Spleen (tissue), 11 donors: ENCODE results near the gene ADAMTS20. TPM values are rescaled to one million over a fixed set of nuclear protein-coding genes. Genes with fewer than 3 reads are reported as not detected.

Experiments used
- DNase-seq: peaks from one replicate; pipeline ENCODE4 v3.0.0-alpha.2; 2020
- H3K27ac ChIP-seq, 8 donors: fragments of 200-600 bp; sonication (generic) in 7 of 8; 1 replicate in 4 of 8; 2 replicates in 4 of 8; pipeline versions ENCODE4 v1.5.0 to v1.8.0; 2016 to 2021; ENCODE audit warnings: inconsistent platforms in 4 of 8, mild to moderate bottlenecking in 4 of 8, moderate library complexity in 1 of 8
- H3K27me3 ChIP-seq, 7 donors: fragments of 200-600 bp; sonication (generic) in 6 of 7; replicated peaks in 1 of 7; 1 replicate in 4 of 7; 2 replicates in 3 of 7; pipeline versions ENCODE4 v1.5.0 to v1.8.0; 2016 to 2021; ENCODE audit warnings: inconsistent platforms in 3 of 7, mild to moderate bottlenecking in 1 of 7
- H3K36me3 ChIP-seq, 6 donors: fragments of 200-600 bp; sonication (generic) in 5 of 6; 1 replicate in 4 of 6; 2 replicates in 2 of 6; pipeline versions ENCODE4 v1.5.0 to v1.8.0; 2016 to 2021; ENCODE audit warnings: inconsistent platforms in 2 of 6
- H3K4me1 ChIP-seq, 6 donors: fragments of 200-600 bp; sonication (generic) in 5 of 6; 1 replicate in 3 of 6; 2 replicates in 3 of 6; pipeline versions ENCODE4 v1.5.0 to v1.8.0; 2016 to 2021; ENCODE audit warnings: inconsistent platforms in 3 of 6
- H3K4me3 ChIP-seq, 8 donors: fragments of 200-600 bp; sonication (generic) in 7 of 8; 1 replicate in 4 of 8; 2 replicates in 4 of 8; pipeline versions ENCODE4 v1.5.0 to v1.8.0; 2016 to 2021; ENCODE audit warnings: inconsistent platforms in 4 of 8, mild to moderate bottlenecking in 4 of 8, moderate library complexity in 2 of 8
- H3K9me3 ChIP-seq, 8 donors: fragments of 200-600 bp; sonication (generic) in 7 of 8; 1 replicate in 4 of 8; 2 replicates in 4 of 8; pipeline versions ENCODE4 v1.5.0 to v1.8.0; 2016 to 2021; ENCODE audit warnings: inconsistent platforms in 4 of 8
- CTCF ChIP-seq, 11 experiments: fragments of 200-600 bp in 7 of 11; fragments of 450-650 bp in 4 of 11; sonication (generic) in 4 of 11; IDR thresholded peaks in 8 of 11; conservative IDR thresholded peaks in 3 of 11; 1 replicate in 7 of 11; 2 replicates in 4 of 11; pipeline versions ENCODE4 v1.4.0 to v1.8.0; 2016 to 2021; ENCODE audit warnings: antibody characterized with exemption in 11 of 11, inconsistent platforms in 4 of 11, mild to moderate bottlenecking in 1 of 11
- POLR2A ChIP-seq, 3 donors: fragments of 450-650 bp; IDR thresholded peaks; one replicate each; pipeline ENCODE4 v1.5.1; 2017; ENCODE audit warnings: antibody characterized with exemption in 3 of 3, mild to moderate bottlenecking in 1 of 3
- POLR2AphosphoS5 ChIP-seq, 3 donors: sonication (generic); formaldehyde crosslinking; IDR thresholded peaks; one replicate each; pipeline ENCODE4 v1.5.1; 2017; ENCODE audit warnings: antibody characterized with exemption in 3 of 3
- WGBS, 5 donors: extraction: QIAGEN DNeasy Blood & Tissue Kit in 3 of 5; methylation state at CpG; one replicate each; pipeline versions ENCODE4 v1.1.5 to v1.1.7; 2013 to 2018; 5-methylcytosine and 5-hydroxymethylcytosine counted together
- intact Hi-C: fragments of 100-400 bp; cut with DNase I; formaldehyde crosslinking; loops from one replicate; pipeline ENCODE4 v1.15.0; 2023; ENCODE audit warnings: low total_unique reads
- polyA plus RNA-seq, 3 donors: library from polyadenylated mRNA; stranded (reverse); fragments of 200-250 nt; gene quantifications; one replicate each; pipeline ENCODE4 v1.2.1, GENCODE V29; 2013
- total RNA-seq, 7 donors: library from RNA; depleted of rRNA in 3 of 7; stranded (reverse); fragments of >200 nt in 3 of 7; fragmentation: NEBNext Ultra II Directional in 4 of 7; extraction: Animal tissue kit (Norgen Biotek cat#: 25700) in 4 of 7; gene quantifications; one replicate each; pipeline versions ENCODE4 v1.1.0 to v1.2.1, GENCODE V29; 2016 to 2021
- donor health status: healthy with polysubstance abuse.
- donor health status: DM: no; HTN: no; CAD: no; lungs with moderate emphysema.
- donor health status: DM: no; HTN: no; CAD: no.
- donor health status: Bipolar disorder and iron deficiency.
- donor health status: healthy.
- donor health status: DM: no; HTN: no; CAD: no.
- donor health status: DM: yes; HTN: yes; CAD: no.

The ADAMTS20 gene
- total and polyA plus RNA-seq, 10 donors = not detected

- Histone ChIP-seq H3K36me3 (no peaks in the 10 kb centered on the region), H3K4me1 (no peaks in the 10 kb centered on the region), H3K27me3 (no peaks in the 10 kb centered on the region), H3K9me3 (no peaks in the 10 kb centered on the region), H3K4me3 (no peak overlapping the region), H3K27ac (no peak overlapping the region)
- 75 to 90% (median 86%) methylated on average over 4 of the region's 4 CpGs for WGBS, 5 donors
- intact Hi-C loops = no loop called here
- TF ChIP-seq POLR2A (IDR thresholded peaks at IDR 0.05) (no peak), CTCF (IDR thresholded peaks at IDR 0.05 in 8 of 11, conservative IDR thresholded peaks at IDR 0.05 in 3 of 11) (no peak), POLR2AphosphoS5 (IDR thresholded peaks at IDR 0.05) (no peak)
- no peak for DNase-seq
Observed at GRCh38 chr12:43320281-43320680, 231.7 kb downstream of the ADAMTS20 start.

- Histone ChIP-seq H3K27ac (no peak overlapping the region), H3K4me1 (no peaks in the 10 kb centered on the region), H3K4me3 (no peak overlapping the region), H3K36me3 (no peaks in the 10 kb centered on the region), H3K27me3 (no peaks in the 10 kb centered on the region), H3K9me3 (no peaks in the 10 kb centered on the region)
- 70 to 77% (median 72%) methylated on average over 4 of the region's 4 CpGs for WGBS, 5 donors
- intact Hi-C loops = no loop called here
- DNase-seq = no peak
- TF ChIP-seq POLR2AphosphoS5 (IDR thresholded peaks at IDR 0.05) (no peak), CTCF (IDR thresholded peaks at IDR 0.05 in 8 of 11, conservative IDR thresholded peaks at IDR 0.05 in 3 of 11) (no peak), POLR2A (IDR thresholded peaks at IDR 0.05) (no peak)
Observed at GRCh38 chr12:43318021-43318420, 234.0 kb downstream of the ADAMTS20 start.

- H3K36me3 ChIP-seq = no peaks in the 10 kb centered on the region
- 74 to 90% (median 82%) methylated on average over 3 of the region's 3 CpGs for WGBS, 5 donors
Observed at GRCh38 chr12:43317156-43317555, 234.8 kb downstream of the ADAMTS20 start.

GRCh38 chr12:43316520-43316919 lies 235.5 kb downstream of the ADAMTS20 start:
- Histone ChIP-seq H3K27ac (no peak overlapping the region), H3K4me1 (no peaks in the 10 kb centered on the region), H3K4me3 (no peak overlapping the region), H3K27me3 (no peaks in the 10 kb centered on the region), H3K9me3 (no peaks in the 10 kb centered on the region), H3K36me3 (no peaks in the 10 kb centered on the region)
- 64 to 91% (median 82%) methylated on average over 1 of the region's 1 CpG for WGBS, 5 donors
- no peak for DNase-seq
- intact Hi-C loops = no loop called here
- TF ChIP-seq POLR2A (IDR thresholded peaks at IDR 0.05) (no peak), CTCF (IDR thresholded peaks at IDR 0.05 in 8 of 11, conservative IDR thresholded peaks at IDR 0.05 in 3 of 11) (no peak), POLR2AphosphoS5 (IDR thresholded peaks at IDR 0.05) (no peak)

More at GRCh38 chr12:43317156-43317555, 234.8 kb downstream of the ADAMTS20 start:
- Histone ChIP-seq H3K9me3 (no peaks in the 10 kb centered on the region), H3K4me3 (no peak overlapping the region), H3K4me1 (no peaks in the 10 kb centered on the region), H3K27ac (no peak overlapping the region), H3K27me3 (no peaks in the 10 kb centered on the region)
- intact Hi-C loops = no loop called here
- DNase-seq = no peak
- TF ChIP-seq POLR2AphosphoS5 (IDR thresholded peaks at IDR 0.05) (no peak), POLR2A (IDR thresholded peaks at IDR 0.05) (no peak), CTCF (IDR thresholded peaks at IDR 0.05 in 8 of 11, conservative IDR thresholded peaks at IDR 0.05 in 3 of 11) (no peak)
